ENCODE measurements around the gene VEPH1.
"Not testable (repeated sequence)": the region's sequence is repeated elsewhere in the genome, so short reads cannot be mapped to it uniquely, and the experiment has no call there.

Gene VEPH1

GRCh38 chr3:157335233-157336076 lies 167.8 kb downstream of the VEPH1 start:
- DNase-seq (ENCODE audit: low spot score in 2 of 2) = no peak
- no peaks in the 10 kb centered on the region for H3K27me3 Mint-ChIP-seq
- H3K9me3 Mint-ChIP-seq = no peaks in the 10 kb centered on the region
- no peak overlapping the region for H3K4me3 Mint-ChIP-seq
- H3K27ac Mint-ChIP-seq (ENCODE audit: low read depth) = no peak overlapping the region
- no peaks in the 10 kb centered on the region for H3K4me1 Mint-ChIP-seq
- no peaks in the 10 kb centered on the region for H3K36me3 Mint-ChIP-seq (ENCODE audit: insufficient read depth)
- no peak for ATAC-seq (replicated peaks; ENCODE audit: extremely low read depth, poor library complexity, severe bottlenecking)

GRCh38 chr3:157333551-157333991 lies 169.6 kb downstream of the VEPH1 start:
- Mint-ChIP-seq H3K9me3 (no peaks in the 10 kb centered on the region), H3K4me1 (no peaks in the 10 kb centered on the region), H3K27ac (ENCODE audit: low read depth) (no peak overlapping the region), H3K36me3 (ENCODE audit: insufficient read depth) (no peaks in the 10 kb centered on the region), H3K27me3 (no peaks in the 10 kb centered on the region), H3K4me3 (no peak overlapping the region)
- DNase-seq (ENCODE audit: low spot score in 2 of 2) (no peak), ATAC-seq (replicated peaks; ENCODE audit: extremely low read depth, poor library complexity, severe bottlenecking) (no peak)

- DNase-seq (ENCODE audit: low spot score in 2 of 2) (no peak), ATAC-seq (replicated peaks; ENCODE audit: extremely low read depth, poor library complexity, severe bottlenecking) (no peak)
- H3K4me1 Mint-ChIP-seq = no peaks in the 10 kb centered on the region
- peaks cover 1% of the 10 kb centered on the region for H3K36me3 Mint-ChIP-seq (ENCODE audit: insufficient read depth)
- no peak overlapping the region for H3K4me3 Mint-ChIP-seq
- peaks cover 13% of the 10 kb centered on the region for H3K27me3 Mint-ChIP-seq
- H3K9me3 Mint-ChIP-seq = no peaks in the 10 kb centered on the region
- H3K27ac Mint-ChIP-seq (ENCODE audit: low read depth) = no peak overlapping the region
Measured at GRCh38 chr3:157330206-157330605, 173.0 kb downstream of the VEPH1 start.

- ATAC-seq (replicated peaks; ENCODE audit: extremely low read depth, poor library complexity, severe bottlenecking) = no peak
- H3K27ac Mint-ChIP-seq (ENCODE audit: low read depth) = no peak overlapping the region
- H3K4me1 Mint-ChIP-seq = no peaks in the 10 kb centered on the region
- no peaks in the 10 kb centered on the region for H3K9me3 Mint-ChIP-seq
- H3K27me3 Mint-ChIP-seq = peaks cover 19% of the 10 kb centered on the region
- peaks cover 1% of the 10 kb centered on the region for H3K36me3 Mint-ChIP-seq (ENCODE audit: insufficient read depth)
- no peak for DNase-seq (ENCODE audit: low spot score in 2 of 2)
- no peak overlapping the region for H3K4me3 Mint-ChIP-seq
Measured at GRCh38 chr3:157329551-157329950, 173.7 kb downstream of the VEPH1 start.

- Mint-ChIP-seq H3K4me1 (no peaks in the 10 kb centered on the region), H3K4me3 (no peak overlapping the region), H3K9me3 (no peaks in the 10 kb centered on the region), H3K27ac (ENCODE audit: low read depth) (no peak overlapping the region), H3K27me3 (peaks cover 22% of the 10 kb centered on the region), H3K36me3 (ENCODE audit: insufficient read depth) (peaks cover 1% of the 10 kb centered on the region)
- DNase-seq (ENCODE audit: low spot score in 2 of 2) = no peak
- no peak for ATAC-seq (replicated peaks; ENCODE audit: extremely low read depth, poor library complexity, severe bottlenecking)
Measured at GRCh38 chr3:157327837-157328236, 175.4 kb downstream of the VEPH1 start.

GRCh38 chr3:157327018-157327417 lies 176.2 kb downstream of the VEPH1 start:
- DNase-seq (ENCODE audit: low spot score in 2 of 2) = no peak
- Mint-ChIP-seq H3K4me1 (no peaks in the 10 kb centered on the region), H3K27ac (ENCODE audit: low read depth) (no peak overlapping the region), H3K9me3 (no peaks in the 10 kb centered on the region), H3K36me3 (ENCODE audit: insufficient read depth) (peaks cover 1% of the 10 kb centered on the region), H3K27me3 (peaks cover 22% of the 10 kb centered on the region), H3K4me3 (no peak overlapping the region)
- ATAC-seq (replicated peaks; ENCODE audit: extremely low read depth, poor library complexity, severe bottlenecking) = no peak

GRCh38 chr3:157324869-157325268 lies 178.3 kb downstream of the VEPH1 start:
- not testable (repeated sequence) for H3K36me3 Mint-ChIP-seq (ENCODE audit: insufficient read depth); H3K4me1 Mint-ChIP-seq; H3K4me3 Mint-ChIP-seq; H3K9me3 Mint-ChIP-seq; ATAC-seq (replicated peaks; ENCODE audit: extremely low read depth, poor library complexity, severe bottlenecking); H3K27ac Mint-ChIP-seq (ENCODE audit: low read depth); DNase-seq (ENCODE audit: low spot score in 2 of 2)
- peaks cover 22% of the 10 kb centered on the region for H3K27me3 Mint-ChIP-seq

- Mint-ChIP-seq H3K4me3 (no peak overlapping the region), H3K9me3 (no peaks in the 10 kb centered on the region), H3K36me3 (ENCODE audit: insufficient read depth) (peaks cover 1% of the 10 kb centered on the region), H3K4me1 (no peaks in the 10 kb centered on the region), H3K27me3 (peaks cover 22% of the 10 kb centered on the region), H3K27ac (ENCODE audit: low read depth) (no peak overlapping the region)
- DNase-seq (ENCODE audit: low spot score in 2 of 2) (no peak), ATAC-seq (replicated peaks; ENCODE audit: extremely low read depth, poor library complexity, severe bottlenecking) (no peak)
Measured at GRCh38 chr3:157323360-157323759, 179.9 kb downstream of the VEPH1 start.

- H3K4me3 Mint-ChIP-seq = no peak overlapping the region
- DNase-seq (ENCODE audit: low spot score in 2 of 2) (no peak), ATAC-seq (replicated peaks; ENCODE audit: extremely low read depth, poor library complexity, severe bottlenecking) (no peak)
- H3K27ac Mint-ChIP-seq (ENCODE audit: low read depth) = no peak overlapping the region
- no peaks in the 10 kb centered on the region for H3K9me3 Mint-ChIP-seq
- H3K4me1 Mint-ChIP-seq = no peaks in the 10 kb centered on the region
- peaks cover 4% of the 10 kb centered on the region for H3K27me3 Mint-ChIP-seq
- no peaks in the 10 kb centered on the region for H3K36me3 Mint-ChIP-seq (ENCODE audit: insufficient read depth)
Measured at GRCh38 chr3:157319672-157320071, 183.5 kb downstream of the VEPH1 start.

- no peak overlapping the region for H3K4me3 Mint-ChIP-seq
- no peak overlapping the region for H3K27ac Mint-ChIP-seq (ENCODE audit: low read depth)
- no peaks in the 10 kb centered on the region for H3K27me3 Mint-ChIP-seq
- no peaks in the 10 kb centered on the region for H3K9me3 Mint-ChIP-seq
- DNase-seq (ENCODE audit: low spot score in 2 of 2) (no peak), ATAC-seq (replicated peaks; ENCODE audit: extremely low read depth, poor library complexity, severe bottlenecking) (no peak)
- H3K4me1 Mint-ChIP-seq = no peaks in the 10 kb centered on the region
- H3K36me3 Mint-ChIP-seq (ENCODE audit: insufficient read depth) = no peaks in the 10 kb centered on the region
Measured at GRCh38 chr3:157318639-157319288, 184.5 kb downstream of the VEPH1 start.

- no peak overlapping the region for H3K27ac Mint-ChIP-seq (ENCODE audit: low read depth)
- no peaks in the 10 kb centered on the region for H3K27me3 Mint-ChIP-seq
- no peaks in the 10 kb centered on the region for H3K36me3 Mint-ChIP-seq (ENCODE audit: insufficient read depth)
- DNase-seq (ENCODE audit: low spot score in 2 of 2) (no peak), ATAC-seq (replicated peaks; ENCODE audit: extremely low read depth, poor library complexity, severe bottlenecking) (no peak)
- no peaks in the 10 kb centered on the region for H3K4me1 Mint-ChIP-seq
- no peaks in the 10 kb centered on the region for H3K9me3 Mint-ChIP-seq
- H3K4me3 Mint-ChIP-seq = no peak overlapping the region
Measured at GRCh38 chr3:157317895-157318294, 185.3 kb downstream of the VEPH1 start.

GRCh38 chr3:157313186-157313585 lies 190.0 kb downstream of the VEPH1 start:
- no peaks in the 10 kb centered on the region for H3K4me1 Mint-ChIP-seq
- H3K27ac Mint-ChIP-seq (ENCODE audit: low read depth) = no peak overlapping the region
- no peak for ATAC-seq (replicated peaks; ENCODE audit: extremely low read depth, poor library complexity, severe bottlenecking)
- H3K36me3 Mint-ChIP-seq (ENCODE audit: insufficient read depth) = no peaks in the 10 kb centered on the region
- H3K27me3 Mint-ChIP-seq = peaks cover 3% of the 10 kb centered on the region
- no peak for DNase-seq (ENCODE audit: low spot score in 2 of 2)
- no peak overlapping the region for H3K4me3 Mint-ChIP-seq
- H3K9me3 Mint-ChIP-seq = no peaks in the 10 kb centered on the region

- peaks cover 12% of the 10 kb centered on the region for H3K27me3 Mint-ChIP-seq
- no peak for ATAC-seq (replicated peaks; ENCODE audit: extremely low read depth, poor library complexity, severe bottlenecking)
- DNase-seq (ENCODE audit: low spot score in 2 of 2) = no peak
- H3K4me3 Mint-ChIP-seq = no peak overlapping the region
- no peaks in the 10 kb centered on the region for H3K4me1 Mint-ChIP-seq
- H3K36me3 Mint-ChIP-seq (ENCODE audit: insufficient read depth) = no peaks in the 10 kb centered on the region
- no peak overlapping the region for H3K27ac Mint-ChIP-seq (ENCODE audit: low read depth)
- H3K9me3 Mint-ChIP-seq = no peaks in the 10 kb centered on the region
Measured at GRCh38 chr3:157312376-157312745, 190.9 kb downstream of the VEPH1 start.

Measured in central memory CD8-positive, alpha-beta T cell (primary cell).